Limb (tissue), 2 donors: ENCODE data around the gene PHACTR3.
A peak's percentile ranks its signal among the peaks of the same experiment; 100 is the strongest.

Source experiments
- DNase-seq, 2 donors: peaks; one replicate each; pipeline ENCODE4 v3.0.0-alpha.2; 2016; ENCODE audit errors: extremely low spot score in 2 of 2

Gene PHACTR3

GRCh38 chr20:59726281-59726595, 121.9 kb downstream of the PHACTR3 start:
- DNase-seq, result no peak

DNA sequence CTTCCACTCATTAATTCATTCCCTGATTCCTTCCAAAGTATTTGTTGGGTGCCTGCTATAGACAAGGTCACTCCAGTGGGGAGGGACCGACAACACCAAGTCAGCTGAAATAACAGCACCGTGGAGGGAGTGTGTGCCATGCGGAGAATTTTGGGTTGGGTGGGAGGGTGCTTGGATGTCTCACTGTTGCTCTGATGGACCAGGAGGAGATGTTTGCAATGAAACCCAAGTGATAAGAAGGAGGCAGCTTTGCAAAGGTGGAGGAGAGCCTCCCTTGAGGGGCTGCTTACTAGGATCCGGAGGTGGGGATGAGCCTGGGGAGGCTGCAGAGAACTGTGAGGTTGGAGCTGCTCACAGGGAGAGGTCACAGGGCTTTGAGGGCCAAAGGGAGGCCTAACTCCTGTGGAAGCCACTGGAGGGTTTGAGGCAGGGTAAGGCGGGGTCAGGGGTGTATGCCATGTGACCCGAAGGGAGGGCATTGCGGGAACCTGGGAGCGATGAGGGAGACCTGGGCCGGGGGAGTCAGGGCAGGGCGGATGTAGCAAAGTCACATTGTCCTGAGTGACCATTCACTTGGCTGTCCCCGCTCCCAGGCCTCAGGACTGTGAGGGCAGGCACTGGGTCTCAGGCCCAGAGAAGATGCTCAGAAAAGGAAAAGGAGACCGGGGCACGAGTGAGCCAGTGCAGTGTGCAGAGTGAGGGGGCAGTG, 124.5 kb downstream of the PHACTR3 start:
- DNase-seq, result peak in 1 of 2 donors; percentile 11

DNA sequence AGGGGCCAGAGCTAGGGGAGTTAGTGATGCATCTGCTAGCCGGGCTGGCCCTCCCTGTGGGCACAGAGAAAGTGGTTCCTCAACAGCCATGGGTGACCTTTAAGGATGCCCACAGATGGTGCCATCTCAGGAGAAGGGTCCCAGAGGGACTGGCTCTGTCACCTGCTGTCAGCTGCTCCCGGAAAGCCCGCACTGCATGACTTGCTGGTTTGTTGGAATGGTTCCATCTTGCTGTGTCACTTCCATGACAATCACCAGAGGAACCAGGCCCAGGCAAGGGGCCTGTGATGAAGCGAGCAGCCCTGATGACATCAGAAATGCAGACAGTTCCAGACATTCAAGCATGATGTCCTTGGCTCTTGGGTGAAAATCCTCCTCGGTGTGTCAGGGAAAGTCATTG, 125.2 kb downstream of the PHACTR3 start:
- peak in 1 of 2 donors; percentile 4 for DNase-seq

GRCh38 chr20:59730722-59731121, 126.4 kb downstream of the PHACTR3 start:
- DNase-seq, result no peak

DNA sequence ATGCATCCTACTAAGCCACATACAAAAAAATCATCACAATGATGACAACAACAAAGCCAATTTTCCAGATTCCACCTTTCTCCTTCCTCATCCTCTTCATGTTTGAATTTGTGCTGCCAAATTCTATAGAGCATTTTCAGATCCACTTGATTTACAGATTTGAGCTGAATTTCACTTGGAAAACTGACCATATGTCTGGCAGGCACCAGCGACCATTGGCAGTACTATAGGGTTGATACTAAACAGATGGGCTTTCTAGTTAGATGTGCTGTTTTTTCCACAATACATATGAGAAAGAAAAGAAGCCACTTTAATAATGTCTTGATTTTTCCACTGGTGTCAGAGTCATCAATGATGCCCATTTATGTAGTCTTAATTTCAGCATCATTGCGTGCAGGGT, 127.0 kb downstream of the PHACTR3 start:
- peak in 1 of 2 donors; percentile 62 for DNase-seq

DNA sequence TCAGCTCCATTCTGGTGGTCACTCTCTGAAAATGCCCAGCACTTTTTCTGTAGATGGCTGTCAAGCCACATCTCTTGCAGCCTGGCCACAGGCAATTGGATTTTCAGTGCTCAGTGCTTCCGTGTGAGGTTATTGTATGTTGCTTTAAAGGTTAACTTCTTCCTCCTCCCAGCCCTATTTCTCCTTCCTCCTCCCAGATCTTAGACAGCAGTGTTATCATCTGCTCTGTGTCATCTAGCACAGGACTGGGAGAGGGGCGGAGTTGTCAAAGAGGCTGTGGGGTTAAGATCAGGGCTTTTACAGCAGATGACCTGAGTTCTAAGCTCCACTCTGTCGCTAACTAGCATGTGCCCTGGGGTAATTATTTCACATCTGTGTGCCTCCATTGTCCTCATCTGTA, 129.0 kb downstream of the PHACTR3 start:
- DNase-seq, result peak in 1 of 2 donors; percentile 9

GRCh38 chr20:59735486-59735885, 131.1 kb downstream of the PHACTR3 start:
- no peak for DNase-seq

- no peak for DNase-seq
Observed at GRCh38 chr20:59735917-59736316, 131.6 kb downstream of the PHACTR3 start.

DNA sequence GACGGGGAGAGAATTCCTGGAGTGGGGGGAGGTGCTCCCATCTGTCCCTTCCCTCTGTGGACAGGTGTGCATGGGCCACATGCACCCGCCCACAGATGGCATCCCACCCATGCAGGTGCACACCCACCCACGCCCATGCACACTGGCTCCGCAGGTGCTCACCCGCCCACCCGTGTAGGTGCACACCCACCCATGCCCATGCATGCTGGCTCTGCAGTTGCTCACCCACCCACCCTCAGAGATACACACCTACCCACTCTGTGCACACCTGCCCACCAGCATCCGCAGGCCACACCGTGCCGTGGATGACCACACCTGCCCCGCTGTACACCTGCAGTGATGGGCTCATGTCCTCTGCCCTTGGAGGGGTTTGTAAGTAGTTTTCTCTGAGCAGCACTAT, 132.0 kb downstream of the PHACTR3 start:
- no peak for DNase-seq

DNA sequence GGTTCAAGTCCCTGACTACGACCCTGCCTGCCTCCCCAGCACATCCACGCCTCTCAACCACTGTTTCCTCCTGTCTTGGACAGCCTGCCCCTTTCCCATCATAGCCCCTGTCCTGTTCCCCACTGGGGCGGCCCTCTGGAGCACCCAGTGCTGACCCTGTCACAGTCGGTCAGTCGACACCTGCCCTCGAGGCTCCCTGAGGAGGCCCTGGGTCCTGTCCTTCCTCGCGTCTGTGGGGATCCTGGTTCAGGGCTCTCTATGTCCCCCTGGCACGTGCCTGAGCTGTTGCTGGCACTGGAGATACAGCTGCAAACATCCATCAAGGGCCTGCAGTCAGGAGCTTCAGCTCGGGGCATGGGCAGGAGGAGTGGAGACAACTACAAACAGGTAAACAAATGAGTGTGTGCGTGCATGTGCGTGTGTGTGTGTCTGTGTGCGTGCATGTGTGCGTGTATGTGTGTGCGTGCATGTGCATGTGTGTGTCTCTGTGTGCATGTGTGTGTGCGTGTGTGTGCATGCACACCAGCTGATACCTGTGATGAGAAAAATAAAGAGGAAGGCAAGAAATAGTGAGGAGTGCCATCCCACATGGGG, 132.8 kb downstream of the PHACTR3 start:
- no peak for DNase-seq

GRCh38 chr20:59737816-59738215, 133.5 kb downstream of the PHACTR3 start:
- no peak for DNase-seq

- DNase-seq, result no peak
Observed at GRCh38 chr20:59738851-59739250, 134.5 kb downstream of the PHACTR3 start.

DNA sequence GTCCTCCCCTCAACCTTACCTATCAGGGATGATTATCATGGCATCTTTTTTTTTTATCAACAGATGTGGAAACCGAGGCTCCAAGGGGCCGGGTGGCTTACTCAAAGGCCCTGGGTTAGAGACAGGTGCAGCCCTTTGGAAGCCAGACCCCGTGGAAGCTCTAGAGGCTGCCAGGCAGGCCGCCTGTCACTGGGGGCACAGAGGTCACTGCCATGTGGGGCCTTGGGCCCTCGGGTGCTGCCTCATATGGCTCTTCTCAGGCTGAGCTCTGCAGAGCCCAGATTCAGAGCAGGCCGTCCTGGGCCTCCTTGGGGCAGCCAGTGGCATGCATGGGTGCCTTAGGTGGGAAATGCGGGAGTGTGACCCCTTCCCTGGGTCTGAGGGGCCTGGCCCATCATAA, 136.3 kb downstream of the PHACTR3 start:
- DNase-seq, result no peak

DNA sequence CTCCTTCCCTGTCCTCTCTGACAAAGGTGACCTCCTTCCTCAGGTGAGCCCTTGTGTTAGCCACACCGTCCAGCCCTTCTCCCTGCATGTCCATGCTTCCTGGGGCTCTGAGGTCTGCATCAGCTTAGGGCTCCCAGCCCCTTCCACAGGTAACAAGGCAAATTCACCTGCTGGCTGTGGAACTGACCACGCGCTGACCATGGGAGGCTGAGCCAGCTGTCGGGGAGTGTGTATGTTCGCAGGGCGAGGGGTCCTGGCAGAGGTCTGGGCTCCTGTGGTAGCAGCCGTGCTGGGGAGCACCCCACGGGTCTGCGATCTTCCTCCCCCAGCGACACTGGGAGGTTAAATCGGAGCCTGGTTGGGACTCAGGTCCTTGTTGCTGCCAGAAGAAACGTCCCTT, 136.7 kb downstream of the PHACTR3 start:
- no peak for DNase-seq

- no peak for DNase-seq
Observed at GRCh38 chr20:59742351-59743095, 138.2 kb downstream of the PHACTR3 start.

GRCh38 chr20:59743308-59743707, 139.0 kb downstream of the PHACTR3 start:
- no peak for DNase-seq

DNA sequence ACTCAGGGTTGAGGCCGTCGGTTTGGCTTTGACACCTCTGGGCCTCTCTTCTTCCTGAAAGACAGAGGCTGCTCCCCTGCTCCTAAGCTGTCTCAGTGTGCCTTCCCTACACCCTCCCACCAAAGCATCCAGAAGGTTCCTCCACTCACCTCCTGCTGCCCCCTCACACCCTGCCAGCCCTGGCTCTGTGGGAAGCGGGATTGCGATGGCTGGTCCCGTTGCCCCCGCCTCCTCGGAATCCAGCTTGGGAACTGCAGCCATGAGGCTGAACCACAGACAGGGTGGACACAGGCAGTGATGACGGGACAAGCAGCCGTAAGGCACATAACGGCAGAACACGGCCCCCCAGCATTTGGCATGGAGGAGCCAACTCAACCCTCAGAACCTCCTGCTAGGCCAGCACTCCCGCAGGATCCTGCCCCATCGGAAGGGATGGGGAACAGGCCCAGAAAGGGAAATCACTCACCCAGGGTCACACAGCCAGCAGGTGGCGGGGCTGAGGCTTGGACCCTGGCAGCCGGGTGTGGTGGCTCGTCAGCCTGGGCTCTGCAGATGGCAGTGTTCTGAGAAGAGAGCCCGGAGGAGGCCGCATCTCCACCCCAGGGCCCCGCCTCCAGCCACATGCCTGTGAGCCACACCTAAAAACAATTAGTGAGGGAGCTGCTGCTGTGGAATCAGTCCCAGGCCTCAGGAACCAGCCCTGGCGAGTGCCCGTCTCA, 139.6 kb downstream of the PHACTR3 start:
- DNase-seq, result no peak

DNA sequence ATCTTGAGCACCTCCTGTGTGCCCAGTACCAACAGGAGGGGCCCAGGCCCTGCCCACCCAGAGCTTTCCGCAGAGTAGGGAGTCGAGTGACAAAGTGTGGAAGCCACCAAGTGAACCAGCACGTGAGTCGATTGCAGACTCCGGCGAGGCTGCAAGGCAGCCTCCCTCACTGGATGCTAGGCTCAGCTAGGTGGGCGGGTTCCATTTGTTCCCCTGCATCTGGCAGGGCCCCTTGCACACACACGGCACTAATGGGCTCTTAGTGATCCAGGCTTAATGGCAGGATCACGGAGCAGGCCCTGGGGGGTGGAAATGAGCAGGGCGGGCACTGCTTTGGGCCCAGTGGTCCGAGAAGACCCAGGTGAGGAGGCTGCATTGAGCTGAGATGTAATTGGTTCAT, 140.4 kb downstream of the PHACTR3 start:
- DNase-seq, result no peak

DNA sequence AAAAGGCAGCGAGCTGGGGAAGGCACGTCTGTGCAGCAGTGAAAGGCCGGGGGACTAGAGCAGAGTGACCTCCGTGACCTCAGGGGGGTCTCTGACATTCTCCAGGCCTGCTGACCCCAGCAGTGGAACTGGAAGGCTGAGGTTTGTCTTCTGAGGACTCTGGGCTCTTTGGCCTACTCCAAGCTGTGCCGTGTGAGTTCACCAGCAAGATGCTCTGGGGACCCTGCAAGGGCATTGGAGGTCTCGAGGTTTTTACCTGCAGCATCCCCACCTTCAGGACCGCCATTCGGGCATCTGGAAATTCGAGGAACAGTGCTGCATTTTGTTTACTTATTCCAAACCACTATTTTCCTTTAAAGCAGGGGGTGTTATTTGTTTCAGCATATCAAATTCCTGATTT, 140.9 kb downstream of the PHACTR3 start:
- no peak for DNase-seq

GRCh38 chr20:59745716-59746115, 141.4 kb downstream of the PHACTR3 start:
- DNase-seq, result no peak

DNA sequence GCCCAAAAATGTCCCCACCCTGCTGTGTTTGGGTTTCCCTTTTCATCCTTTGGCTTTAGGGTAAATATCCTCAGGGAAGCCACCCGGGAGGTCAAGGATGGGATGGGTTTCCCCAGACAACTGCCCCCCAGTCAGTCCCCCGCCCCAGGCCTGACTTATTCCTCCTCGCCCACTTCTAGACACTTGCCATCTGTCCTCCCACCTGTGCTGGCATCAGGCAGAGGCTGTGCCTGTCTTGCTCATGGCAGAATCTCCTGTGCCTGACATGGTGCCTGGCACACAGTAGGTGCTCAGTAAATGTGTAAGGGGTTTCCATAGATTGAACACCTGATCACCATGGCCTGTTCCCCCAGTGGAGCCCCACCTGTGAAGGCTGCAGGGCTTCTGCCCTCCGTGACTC, 141.8 kb downstream of the PHACTR3 start:
- no peak for DNase-seq
